Measurements from ENCODE around the gene COX20. TPM values are rescaled to one million over a fixed set of nuclear protein-coding genes. Genes with fewer than 3 reads are reported as not detected.

Gene COX20
- total and polyA plus RNA-seq, 2 of the 8 experiments (the other 6 are each of a cell fraction or from before 2014, with no cell fraction given), result 17.5 to 28.8 TPM

DNA sequence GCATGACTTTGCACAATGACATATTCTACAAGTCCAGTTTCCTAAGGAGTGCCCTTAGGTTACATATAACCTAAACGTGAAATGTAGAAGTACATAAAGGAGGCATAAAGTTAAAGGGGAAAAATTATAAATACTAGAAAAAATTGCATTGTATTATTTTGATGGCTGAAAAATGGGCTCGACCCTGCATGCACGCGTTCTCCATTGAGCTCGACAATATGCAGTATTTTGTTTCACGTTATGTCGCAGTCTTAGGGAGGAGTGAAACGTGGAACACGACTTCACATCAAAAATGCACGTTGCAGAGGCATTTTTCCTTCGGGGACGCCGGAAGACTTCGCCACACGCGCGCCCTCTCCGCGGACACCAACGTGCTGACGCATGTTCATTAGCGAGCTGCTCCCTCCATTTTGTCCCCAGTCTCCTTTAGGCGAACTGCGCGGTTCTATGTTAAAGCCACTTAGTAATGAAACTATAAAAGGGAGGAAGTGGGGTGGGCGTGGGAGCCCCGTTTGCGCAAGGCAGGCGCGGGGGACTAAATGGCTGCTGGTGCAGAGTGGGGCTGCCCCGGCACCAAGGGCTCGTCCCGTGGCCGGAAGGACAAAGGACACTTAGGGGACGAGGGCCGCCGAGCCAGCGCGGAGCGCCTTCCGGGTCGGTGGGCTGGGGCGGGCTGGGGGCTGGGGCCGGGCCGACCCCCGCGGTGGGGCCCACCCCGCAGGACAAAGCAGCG, 749 bp upstream of the COX20 start (continued):
- TF ChIP-seq, protein P1, sequence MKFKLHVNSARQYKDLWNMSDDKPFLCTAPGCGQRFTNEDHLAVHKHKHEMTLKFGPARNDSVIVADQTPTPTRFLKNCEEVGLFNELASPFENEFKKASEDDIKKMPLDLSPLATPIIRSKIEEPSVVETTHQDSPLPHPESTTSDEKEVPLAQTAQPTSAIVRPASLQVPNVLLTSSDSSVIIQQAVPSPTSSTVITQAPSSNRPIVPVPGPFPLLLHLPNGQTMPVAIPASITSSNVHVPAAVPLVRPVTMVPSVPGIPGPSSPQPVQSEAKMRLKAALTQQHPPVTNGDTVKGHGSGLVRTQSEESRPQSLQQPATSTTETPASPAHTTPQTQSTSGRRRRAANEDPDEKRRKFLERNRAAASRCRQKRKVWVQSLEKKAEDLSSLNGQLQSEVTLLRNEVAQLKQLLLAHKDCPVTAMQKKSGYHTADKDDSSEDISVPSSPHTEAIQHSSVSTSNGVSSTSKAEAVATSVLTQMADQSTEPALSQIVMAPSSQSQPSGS (IDR thresholded peaks at IDR 0.05; ENCODE audit: low read length), result peak; percentile 16; the same call in 1 of the 2 replicates
- TF ChIP-seq SIN3A (conservative IDR thresholded peaks at IDR 0.05 in 1 of 2, IDR thresholded peaks at IDR 0.05 in 1 of 2; ENCODE audit: low read depth in 1 of 2, low read length in 2 of 2) (0 out of 4 replicates have a peak, but pooled peaks of 1 of the 2 experiments have one; percentile 4), CTBP2 (IDR thresholded peaks at IDR 0.05; ENCODE audit: borderline replicate concordance, insufficient read depth, insufficient read length, low read length) (no peak), CHD7 (IDR thresholded peaks at IDR 0.05; ENCODE audit: insufficient replicate concordance, low read length) (no peak), GTF2F1 (IDR thresholded peaks at IDR 0.05; ENCODE audit: borderline replicate concordance, low read depth, low read length) (no peak), HDAC2 (IDR thresholded peaks at IDR 0.05; ENCODE audit: borderline replicate concordance in 1 of 2, low read depth in 2 of 2, low read length in 2 of 2) (peak in 1 of 2 experiments; percentile 65; a peak in 1 of 4 replicates)

Data from H1 (cell line).